HG02981 (cell line): ENCODE data around the gene ITSN1.

Experiments
- ATAC-seq: cut with Tn5 transposase; IDR thresholded peaks from one replicate; pipeline ENCODE4 v1.9.1; 2021; ENCODE audit warnings: mild to moderate bottlenecking, moderate library complexity; ENCODE audit not compliant: unreplicated experiment

ITSN1 gene

GRCh38 chr21:33829844-33830243, 187.5 kb downstream of the ITSN1 start:
- ATAC-seq: no peak

DNA sequence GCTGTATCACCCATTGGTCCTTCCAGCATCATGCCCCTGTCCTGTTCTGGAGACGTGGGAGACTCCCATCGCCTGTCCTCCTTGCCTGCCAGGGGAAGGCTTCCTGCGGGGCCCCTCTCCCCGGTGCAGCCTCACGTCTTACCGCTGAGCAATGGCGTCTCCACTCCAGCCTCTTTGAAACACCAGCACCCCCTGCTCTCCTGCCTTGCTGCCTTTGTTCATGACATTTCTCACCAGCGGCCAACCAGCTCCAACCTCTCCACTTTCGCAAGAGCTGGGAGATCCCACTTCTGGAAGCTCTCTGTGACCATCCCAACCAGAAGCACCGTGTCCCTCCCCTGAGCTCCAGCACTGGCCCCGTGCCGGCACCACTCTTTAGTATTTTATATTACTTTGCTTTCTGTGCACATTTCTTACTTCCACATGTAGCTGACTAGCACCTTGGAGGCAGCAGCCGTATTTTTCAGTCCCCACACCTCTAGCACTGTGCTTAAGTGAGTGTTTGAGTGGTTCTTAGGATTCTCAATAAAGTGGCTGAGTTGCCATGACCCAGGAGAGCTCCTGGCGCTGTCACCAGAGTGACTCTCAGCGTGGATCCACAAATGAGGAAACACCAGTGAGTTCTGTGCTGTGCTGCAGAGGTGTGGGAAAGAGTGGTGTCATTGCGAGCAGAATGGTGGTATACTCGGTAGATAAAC, 189.8 kb downstream of the ITSN1 start:
- no peak for ATAC-seq

DNA sequence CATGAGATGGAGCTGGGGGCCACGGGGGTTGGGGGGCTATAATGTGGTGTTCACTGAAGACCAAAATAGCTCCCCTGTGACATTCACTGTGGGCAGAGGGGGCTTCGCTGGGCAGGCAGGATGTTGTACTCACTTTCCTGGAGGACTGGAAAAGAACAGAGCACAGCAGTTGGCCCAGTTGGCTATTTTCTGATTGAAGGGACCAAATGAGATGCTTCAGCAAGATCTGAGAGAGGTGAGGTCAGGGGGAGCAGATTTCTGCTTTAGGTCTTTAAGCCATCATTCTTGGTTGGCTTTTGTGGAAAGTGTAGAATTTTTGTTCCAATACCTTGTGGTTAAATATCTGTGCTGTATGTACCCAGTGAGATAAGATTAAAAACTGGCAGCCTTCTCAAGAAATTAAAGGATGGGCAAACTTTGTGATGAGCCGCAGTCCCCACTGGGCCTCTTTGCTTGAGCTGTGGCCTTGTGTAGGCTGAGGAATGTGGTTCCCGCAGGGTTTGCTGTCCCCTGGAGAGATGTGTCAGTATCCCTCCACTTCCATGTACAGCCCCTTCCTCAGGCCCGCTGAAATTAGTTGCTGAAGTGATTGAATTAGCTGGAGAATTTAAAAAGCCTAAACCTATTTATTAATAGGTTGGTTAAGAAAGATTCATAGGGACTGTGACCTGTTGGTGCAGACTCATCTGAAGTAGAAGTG, 192.7 kb downstream of the ITSN1 start:
- no peak for ATAC-seq

GRCh38 chr21:33835920-33836319, 193.6 kb downstream of the ITSN1 start:
- no peak for ATAC-seq

GRCh38 chr21:33836408-33836807, 194.1 kb downstream of the ITSN1 start:
- ATAC-seq: no peak

DNA sequence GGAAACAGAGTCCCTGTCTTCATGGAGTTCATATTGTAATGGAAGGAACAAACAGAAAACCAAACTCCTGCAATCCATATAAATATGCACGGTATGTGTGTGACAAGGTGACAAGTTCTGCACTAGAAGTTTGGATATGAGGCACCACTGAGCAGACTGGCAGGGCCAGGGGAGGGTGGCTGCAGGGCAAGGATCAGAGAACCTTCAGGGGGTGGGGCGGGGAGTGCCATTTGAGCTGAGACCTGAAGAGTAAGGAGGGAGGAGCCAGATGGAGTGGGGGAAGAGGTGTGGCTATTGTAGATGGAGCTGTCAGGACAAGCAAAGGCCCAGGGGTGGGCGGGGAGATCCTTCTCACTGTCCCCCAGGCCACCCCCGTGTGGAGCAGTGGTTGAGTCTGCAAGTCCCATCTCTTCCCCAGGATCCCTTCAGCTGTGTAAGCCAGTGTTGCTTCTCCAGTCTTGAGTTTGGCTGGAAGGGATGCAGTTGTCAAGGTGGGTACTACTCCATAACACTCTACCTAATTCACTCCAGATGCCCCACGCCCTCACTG, 196.9 kb downstream of the ITSN1 start:
- no peak for ATAC-seq

DNA sequence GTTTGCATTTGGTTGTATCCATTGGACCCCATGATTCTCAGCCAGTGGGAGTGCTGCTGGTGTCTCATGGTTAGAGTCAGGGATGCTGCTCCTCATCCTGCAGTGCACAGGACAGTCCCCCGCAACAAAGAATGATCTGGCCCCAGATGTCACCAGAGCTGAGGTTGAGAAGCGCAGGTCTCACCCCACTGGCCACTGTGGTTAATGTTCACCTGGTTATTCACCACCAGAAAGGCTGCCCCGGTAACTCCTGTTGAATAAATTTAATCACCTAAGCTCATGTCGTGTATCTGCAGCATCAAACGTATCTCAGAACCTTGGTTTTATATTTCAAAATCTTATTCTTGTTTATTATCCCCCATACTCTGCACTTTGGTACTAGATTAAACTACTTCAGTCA, 197.5 kb downstream of the ITSN1 start:
- no peak for ATAC-seq

DNA sequence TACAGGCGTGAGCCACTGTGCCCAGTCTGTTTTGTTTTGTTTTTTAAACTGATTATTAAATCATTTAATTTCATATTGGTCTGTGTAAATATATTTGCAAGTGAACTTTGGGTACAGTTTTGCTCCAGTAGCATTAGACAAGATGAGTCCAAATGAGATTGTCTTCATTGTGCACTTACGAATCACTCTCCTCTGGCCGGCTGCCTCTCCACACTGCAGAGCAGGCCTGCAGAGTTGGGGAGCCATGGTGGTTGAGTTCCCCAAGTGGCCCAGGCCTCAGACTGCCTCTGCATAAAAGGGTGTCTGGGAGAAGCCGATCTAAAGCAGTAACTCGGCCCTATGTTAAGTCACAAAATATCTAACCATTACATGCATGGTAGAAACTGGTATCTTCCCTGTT, 198.5 kb downstream of the ITSN1 start:
- ATAC-seq: no peak

- ATAC-seq: no peak
Observed at GRCh38 chr21:33841561-33841960, 199.3 kb downstream of the ITSN1 start.

DNA sequence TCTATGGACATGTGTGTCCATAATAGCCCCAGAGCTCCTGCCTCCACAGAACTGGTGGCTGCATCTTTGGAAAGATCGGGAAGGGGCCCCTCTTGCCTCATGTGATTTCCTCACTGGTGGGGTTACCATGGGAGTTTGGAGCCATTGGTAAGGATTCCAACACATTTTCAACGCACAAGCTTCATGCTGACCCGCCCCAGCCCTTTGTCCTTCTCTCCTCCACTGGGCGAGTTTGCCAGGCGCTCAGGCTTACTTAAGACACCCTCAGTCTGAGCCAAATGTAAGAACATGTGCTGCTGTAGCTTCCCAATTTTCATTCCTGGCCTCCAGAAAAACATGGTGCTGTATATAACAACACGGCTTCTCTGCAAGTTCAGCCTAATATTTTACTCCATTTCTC, 200.9 kb downstream of the ITSN1 start:
- no peak for ATAC-seq

GRCh38 chr21:33844104-33844889, 202.0 kb downstream of the ITSN1 start:
- ATAC-seq: no peak

- no peak for ATAC-seq
Observed at GRCh38 chr21:33844890-33845205, 202.5 kb downstream of the ITSN1 start.

GRCh38 chr21:33846141-33846540, 203.8 kb downstream of the ITSN1 start:
- ATAC-seq: no peak

DNA sequence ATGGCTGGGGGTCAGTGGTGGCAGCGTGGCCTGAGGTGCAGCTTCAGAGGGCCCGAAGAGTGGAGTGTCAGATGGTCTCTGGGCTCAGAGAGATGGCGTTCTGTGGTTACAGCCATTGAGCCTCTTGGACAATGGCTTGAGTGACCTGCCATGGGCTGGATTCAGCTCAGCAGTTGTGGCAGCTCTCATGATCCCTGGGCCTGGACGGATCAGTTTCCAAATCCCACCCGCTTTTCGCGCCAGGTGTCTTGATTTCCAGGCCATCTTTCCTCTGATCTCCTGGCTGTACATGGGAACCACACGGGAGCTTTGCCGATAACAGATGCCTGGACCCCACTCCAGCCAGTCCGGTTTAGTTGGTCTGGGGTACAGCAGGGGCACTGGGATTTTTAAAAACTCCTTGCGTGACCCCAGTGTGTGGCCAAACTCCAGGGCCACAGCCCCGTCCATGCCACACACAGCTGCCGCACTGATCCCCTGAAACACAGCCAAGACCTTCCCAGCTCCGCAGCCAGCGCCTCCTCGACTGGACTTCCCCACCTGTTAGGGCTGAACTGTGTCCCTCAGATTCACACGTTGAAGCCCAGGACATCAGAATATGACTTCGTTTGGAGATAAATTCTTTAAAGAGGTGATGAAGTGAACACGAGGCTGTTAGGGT, 205.4 kb downstream of the ITSN1 start:
- ATAC-seq: no peak

- ATAC-seq: no peak
Observed at GRCh38 chr21:33848249-33848953, 206.1 kb downstream of the ITSN1 start.

DNA sequence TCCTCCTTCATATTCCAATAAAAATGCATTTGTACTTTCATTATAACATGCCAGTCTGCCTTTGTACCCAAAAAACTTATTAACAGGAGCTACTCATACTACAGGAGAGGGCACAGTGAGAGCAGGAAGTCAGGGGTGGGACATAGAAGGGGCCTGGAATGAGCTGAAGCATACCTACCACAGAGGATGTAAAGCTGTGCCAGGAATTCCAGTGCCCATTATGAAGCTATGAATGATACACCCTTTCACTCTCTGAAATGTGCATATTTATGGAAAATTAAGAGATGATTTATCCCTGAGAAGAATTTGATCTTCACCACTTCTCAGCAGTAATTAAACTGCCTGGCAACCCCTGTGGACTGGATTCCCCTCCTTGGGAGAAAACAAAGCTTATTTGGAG, 207.5 kb downstream of the ITSN1 start:
- no peak for ATAC-seq

GRCh38 chr21:33850401-33850800, 208.1 kb downstream of the ITSN1 start:
- no peak for ATAC-seq

DNA sequence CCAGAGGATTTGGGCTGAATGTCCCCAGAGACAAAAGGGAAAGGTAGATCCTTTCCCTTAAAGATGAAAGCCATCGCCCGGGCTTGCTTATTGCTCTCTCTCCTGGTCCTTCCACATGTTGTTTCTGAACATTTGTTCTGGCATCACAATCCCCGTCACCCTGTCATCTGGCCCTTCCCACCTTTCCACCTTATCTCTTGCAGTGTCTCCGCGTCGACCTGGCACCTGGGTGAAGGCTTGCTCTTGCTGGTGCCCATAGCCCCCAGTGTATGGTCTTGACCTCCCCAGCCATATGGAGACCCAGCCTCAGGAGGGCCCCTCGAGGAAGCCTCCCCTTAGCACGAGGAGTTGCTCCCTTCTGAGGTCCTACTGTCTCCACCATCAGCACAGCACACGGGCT, 208.7 kb downstream of the ITSN1 start:
- ATAC-seq: no peak

- ATAC-seq: no peak
Observed at GRCh38 chr21:33852485-33852884, 210.2 kb downstream of the ITSN1 start.

- no peak for ATAC-seq
Observed at GRCh38 chr21:33854604-33855003, 212.3 kb downstream of the ITSN1 start.

GRCh38 chr21:33855190-33855589, 212.9 kb downstream of the ITSN1 start:
- no peak for ATAC-seq
